Jurkat, Clone E6-1 (cell line): ENCODE data around the gene MGRN1.
"Not testable (repeated sequence)": the region's sequence is repeated elsewhere in the genome, so short reads cannot be mapped to it uniquely, and the experiment has no call there.

Experiments
- DNase-seq: peaks from one replicate; pipeline ENCODE4 v3.0.0-alpha.2; 2011; ENCODE audit warnings: low read depth, low spot score
- H3K4me3 ChIP-seq: 2 replicates; pipeline ENCODE4 v1.5.1; 2011; ENCODE audit warnings: mild to moderate bottlenecking, low read length, control low read depth, moderate library complexity

Gene MGRN1

GRCh38 chr16:4738370-4738769 lies 113.7 kb downstream of the MGRN1 start:
- DNase-seq, result not testable (repeated sequence)

More at GRCh38 chr16:4738370-4738769, 113.7 kb downstream of the MGRN1 start:
- H3K4me3 ChIP-seq, result not testable (repeated sequence)
